GM18873 (cell line): Measurements from ENCODE around the gene GMPPA.

Experiments
- ATAC-seq: cut with Tn5 transposase; IDR thresholded peaks from one replicate; pipeline ENCODE4 v1.9.1; 2021; ENCODE audit warnings: mild to moderate bottlenecking, moderate library complexity, moderate number of reproducible peaks; ENCODE audit not compliant: unreplicated experiment, low FRiP score

GMPPA gene

GRCh38 chr2:219483451-219484342, 15.0 kb upstream of the GMPPA start:
- no peak for ATAC-seq

GRCh38 chr2:219484343-219485200, 14.1 kb upstream of the GMPPA start:
- ATAC-seq: no peak

- no peak for ATAC-seq
Measured at GRCh38 chr2:219485201-219485580, 13.5 kb upstream of the GMPPA start.

GRCh38 chr2:219486380-219486959, 12.2 kb upstream of the GMPPA start:
- ATAC-seq: no peak

GRCh38 chr2:219488149-219488843, 10.4 kb upstream of the GMPPA start:
- ATAC-seq: no peak

GRCh38 chr2:219488844-219489194, 9.9 kb upstream of the GMPPA start:
- no peak for ATAC-seq

- no peak for ATAC-seq
Measured at GRCh38 chr2:219489315-219489714, 9.4 kb upstream of the GMPPA start.

- no peak for ATAC-seq
Measured at GRCh38 chr2:219490186-219490585, 8.5 kb upstream of the GMPPA start.

- no peak for ATAC-seq
Measured at GRCh38 chr2:219490600-219491130, 8.0 kb upstream of the GMPPA start.

GRCh38 chr2:219491278-219491963, 7.3 kb upstream of the GMPPA start:
- no peak for ATAC-seq

GRCh38 chr2:219492575-219492974, 6.1 kb upstream of the GMPPA start:
- ATAC-seq: no peak

GRCh38 chr2:219493086-219493485, 5.6 kb upstream of the GMPPA start:
- ATAC-seq: no peak

- no peak for ATAC-seq
Measured at GRCh38 chr2:219494952-219495530, 3.6 kb upstream of the GMPPA start.

- ATAC-seq: no peak
Measured at GRCh38 chr2:219495531-219496122, 3.1 kb upstream of the GMPPA start.

GRCh38 chr2:219496247-219496824, 2.4 kb upstream of the GMPPA start:
- no peak for ATAC-seq

- ATAC-seq: no peak
Measured at GRCh38 chr2:219496825-219497494, 1.7 kb upstream of the GMPPA start.

- ATAC-seq: no peak
Measured at GRCh38 chr2:219497495-219498279, 1.0 kb upstream of the GMPPA start.

- no peak for ATAC-seq
Measured at GRCh38 chr2:219499058-219499307, 292 bp downstream of the GMPPA start.
